Pancreas (tissue), 10 donors: ENCODE results near the gene LTBP1. TPM values are rescaled to one million over a fixed set of nuclear protein-coding genes. Genes with fewer than 3 reads are reported as not detected.

Experiments
- ATAC-seq, 4 donors: fragments of 200-7000 bp; cut with Tn5 transposase; one replicate each; pipeline versions ENCODE4 v1.8.0 to v1.9.1; 2020; ENCODE audit warnings: mild to moderate bottlenecking in 4 of 4, moderate library complexity in 4 of 4
- DNase-seq, 6 donors: peaks; one replicate each; pipeline ENCODE4 v3.0.0-alpha.2; 2020
- FAIRE-seq: peaks from 2 replicates; lab custom pipeline; 2012; peaks lifted over from hg19 to GRCh38; lab: Jason Lieb, UNC
- H3K27ac ChIP-seq, 4 donors: fragments of 200-600 bp; sonication (generic); 1 replicate in 3 of 4; 2 replicates in 1 of 4; pipeline versions ENCODE4 v1.5.0 to v1.8.0; 2020
- H3K27me3 ChIP-seq, 4 donors: fragments of 200-600 bp; one replicate each; pipeline ENCODE4 v1.8.0; 2021
- H3K36me3 ChIP-seq, 3 donors: fragments of 200-600 bp; sonication (generic) in 1 of 3; one replicate each; pipeline versions ENCODE4 v1.5.0 to v1.8.0; 2020 to 2021
- H3K4me1 ChIP-seq, 3 donors: fragments of 200-600 bp; one replicate each; pipeline ENCODE4 v1.8.0; 2021
- H3K4me3 ChIP-seq, 4 donors: fragments of 200-600 bp; sonication (generic) in 2 of 4; one replicate each; pipeline versions ENCODE4 v1.5.0 to v1.8.0; 2020 to 2021
- H3K9me3 ChIP-seq, 4 donors: fragments of 200-600 bp; one replicate each; pipeline ENCODE4 v1.8.0; 2021
- WGBS, 2 donors: extraction: QIAGEN DNeasy Blood & Tissue Kit; methylation state at CpG; one replicate each; pipeline ENCODE4 v1.1.7; 2013; 5-methylcytosine and 5-hydroxymethylcytosine counted together
- intact Hi-C, 3 donors: fragments of 100-400 bp; cut with DNase I; formaldehyde crosslinking; loops; one replicate each; pipeline versions ENCODE4 v1.11.1 to v1.14.2; 2022
- polyA plus RNA-seq, 2 donors: library from polyadenylated mRNA; stranded (reverse); fragments of 200-250 nt; gene quantifications; one replicate each; pipeline ENCODE4 v1.2.3, GENCODE V29; 2013
- total RNA-seq, 6 donors: library from RNA; stranded (reverse); fragmentation: NEBNext Ultra II Directional in 4 of 6; extraction: Animal tissue kit (Norgen Biotek cat#: 25700) in 4 of 6; gene quantifications; one replicate each; pipeline versions ENCODE4 v1.2.1 to v1.2.4, GENCODE V29; 2021 to 2023
- TF ChIP-seq, protein P1 (sequence below), 4 donors: fragments of 200-600 bp; sonication (generic) in 3 of 4; IDR thresholded peaks; one replicate each; pipeline versions ENCODE4 v1.5.0 to v1.8.0; 2021; ENCODE audit warnings: antibody characterized with exemption in 4 of 4
- donor health status: healthy with polysubstance abuse.
- donor health status: DM: no; HTN: no; CAD: no; lungs with moderate emphysema.
- donor health status: DM: no; HTN: no; CAD: no.
- donor health status: control.
- donor health status: control.
- donor health status: Bipolar disorder and iron deficiency.
- donor health status: DM: yes; HTN: yes; CAD: no.
- donor health status: DM: no; HTN: no; CAD: no.
- donor health status: DM: no; HTN: no; CAD: no.
- donor health status: DM: yes; HTN: yes; CAD: no.

LTBP1 gene
- total and polyA plus RNA-seq, 8 donors = 0.83 to 21.2 (median 2.6) TPM

- no peak overlapping the region for H3K4me3 ChIP-seq
- 26 to 39% methylated on average over 2 of the region's 2 CpGs for WGBS, 2 donors
- peak in 1 of 6 donors; percentile 10 for DNase-seq
- intact Hi-C loops = no loop called here
- peak in 2 of 4 donors; percentile 24 to 63 for ATAC-seq
- FAIRE-seq = no peak
- H3K4me1 ChIP-seq = no peaks in the 10 kb centered on the region
- H3K36me3 ChIP-seq = no peaks in the 10 kb centered on the region
- no peaks in the 10 kb centered on the region for H3K9me3 ChIP-seq
- TF ChIP-seq, protein P1, sequence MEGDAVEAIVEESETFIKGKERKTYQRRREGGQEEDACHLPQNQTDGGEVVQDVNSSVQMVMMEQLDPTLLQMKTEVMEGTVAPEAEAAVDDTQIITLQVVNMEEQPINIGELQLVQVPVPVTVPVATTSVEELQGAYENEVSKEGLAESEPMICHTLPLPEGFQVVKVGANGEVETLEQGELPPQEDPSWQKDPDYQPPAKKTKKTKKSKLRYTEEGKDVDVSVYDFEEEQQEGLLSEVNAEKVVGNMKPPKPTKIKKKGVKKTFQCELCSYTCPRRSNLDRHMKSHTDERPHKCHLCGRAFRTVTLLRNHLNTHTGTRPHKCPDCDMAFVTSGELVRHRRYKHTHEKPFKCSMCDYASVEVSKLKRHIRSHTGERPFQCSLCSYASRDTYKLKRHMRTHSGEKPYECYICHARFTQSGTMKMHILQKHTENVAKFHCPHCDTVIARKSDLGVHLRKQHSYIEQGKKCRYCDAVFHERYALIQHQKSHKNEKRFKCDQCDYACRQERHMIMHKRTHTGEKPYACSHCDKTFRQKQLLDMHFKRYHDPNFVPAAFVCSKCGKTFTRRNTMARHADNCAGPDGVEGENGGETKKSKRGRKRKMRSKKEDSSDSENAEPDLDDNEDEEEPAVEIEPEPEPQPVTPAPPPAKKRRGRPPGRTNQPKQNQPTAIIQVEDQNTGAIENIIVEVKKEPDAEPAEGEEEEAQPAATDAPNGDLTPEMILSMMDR (IDR thresholded peaks at IDR 0.05) = no peak
- H3K27me3 ChIP-seq = no peaks in the 10 kb centered on the region
- no peak overlapping the region for H3K27ac ChIP-seq
Measured at GRCh38 chr2:33406622-33407021, 459.9 kb downstream of the LTBP1 start.

- Histone ChIP-seq H3K27ac (no peak overlapping the region), H3K9me3 (no peaks in the 10 kb centered on the region), H3K4me1 (no peaks in the 10 kb centered on the region), H3K4me3 (no peak overlapping the region), H3K27me3 (no peaks in the 10 kb centered on the region), H3K36me3 (no peaks in the 10 kb centered on the region)
- no peak for FAIRE-seq
- ATAC-seq = no peak
- intact Hi-C loops = no loop called here
- DNase-seq = no peak
- TF ChIP-seq, protein P1 (IDR thresholded peaks at IDR 0.05) = no peak
- WGBS, 2 donors = 86 to 93% methylated on average over 2 of the region's 2 CpGs
Measured at GRCh38 chr2:33408109-33408508, 461.4 kb downstream of the LTBP1 start.

GRCh38 chr2:33409417-33409955 is 462.7 kb downstream of the LTBP1 start:
- WGBS, 2 donors = 93 to 98% methylated on average over 1 of the region's 1 CpG
- Histone ChIP-seq H3K27me3 (no peaks in the 10 kb centered on the region), H3K4me1 (no peaks in the 10 kb centered on the region), H3K27ac (no peak overlapping the region), H3K4me3 (no peak overlapping the region), H3K9me3 (no peaks in the 10 kb centered on the region), H3K36me3 (no peaks in the 10 kb centered on the region)
- FAIRE-seq = no peak
- intact Hi-C loops = no loop called here
- TF ChIP-seq, protein P1 (IDR thresholded peaks at IDR 0.05) = no peak
- no peak for ATAC-seq
- DNase-seq = no peak

- Histone ChIP-seq H3K9me3 (no peaks in the 10 kb centered on the region), H3K27ac (no peak overlapping the region), H3K27me3 (no peaks in the 10 kb centered on the region), H3K4me1 (no peaks in the 10 kb centered on the region), H3K36me3 (no peaks in the 10 kb centered on the region), H3K4me3 (no peak overlapping the region)
- 5 to 11% methylated on average over 3 of the region's 3 CpGs for WGBS, 2 donors
- DNase-seq = no peak
- FAIRE-seq = no peak
- intact Hi-C loops = no loop called here
- TF ChIP-seq, protein P1 (IDR thresholded peaks at IDR 0.05) = no peak
- ATAC-seq = peak; percentile 38 to 71 (median 70)
Measured at GRCh38 chr2:33411765-33412164, 465.0 kb downstream of the LTBP1 start.

DNA sequence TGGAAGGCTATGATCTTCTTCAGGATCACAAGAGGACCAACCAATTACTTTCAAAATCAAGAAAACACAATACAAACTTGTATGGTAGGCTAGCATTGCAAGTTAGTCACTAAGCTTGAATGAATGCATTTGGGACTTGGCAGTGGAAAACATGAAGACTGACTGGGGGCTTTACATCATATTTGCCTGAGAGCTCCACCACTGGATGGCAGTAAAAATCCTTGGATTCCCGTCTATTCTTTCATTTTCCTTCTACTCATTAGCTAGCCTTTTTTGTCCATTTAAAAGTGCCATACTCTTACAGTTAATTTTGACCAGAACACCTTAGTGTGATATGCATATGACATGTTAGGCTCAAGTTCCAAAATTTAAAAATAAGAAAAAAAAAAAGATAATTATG is 466.2 kb downstream of the LTBP1 start:
- FAIRE-seq = no peak
- DNase-seq = no peak
- WGBS, 2 donors = 53 to 54% methylated on average over 1 of the region's 1 CpG
- Histone ChIP-seq H3K4me3 (no peak overlapping the region), H3K27ac (no peak overlapping the region), H3K9me3 (no peaks in the 10 kb centered on the region), H3K36me3 (no peaks in the 10 kb centered on the region), H3K27me3 (no peaks in the 10 kb centered on the region), H3K4me1 (no peaks in the 10 kb centered on the region)
- peak in 1 of 4 donors; percentile 44 for ATAC-seq
- TF ChIP-seq, protein P1 (IDR thresholded peaks at IDR 0.05) = peak in 1 of 4 donors; percentile 13
- intact Hi-C loops = no loop called here
